ENCODE results near the gene ST7. TPM values are rescaled to one million over a fixed set of nuclear protein-coding genes. Genes with fewer than 3 reads are reported as not detected.

Gene ST7
- total and polyA plus RNA-seq, 2 donors (not counting 3 experiments of a cell fraction or from before 2014, with no cell fraction given), result 18.6 to 24.9 TPM

GRCh38 chr7:116940689-116941370, 12.5 kb upstream of the ST7 start:
- no TSS peak for BruUV-seq (replicated peaks)
- Histone ChIP-seq H3K4me2 (ENCODE audit: insufficient read depth, low read length) (no peak overlapping the region), H3K36me3 (ENCODE audit: control insufficient read depth in 2 of 2, extremely low read depth in 1 of 2, insufficient read depth in 2 of 2, low read length in 2 of 2) (no peaks in the 10 kb centered on the region), H3K9ac (replicated peaks; ENCODE audit: extremely low read depth, insufficient read depth, low read length) (no peak overlapping the region), H3K9me1 (replicated peaks; ENCODE audit: control insufficient read depth, extremely low read depth, insufficient read depth, low read length) (no peaks in the 10 kb centered on the region), H3K9me3 (replicated peaks; ENCODE audit: control insufficient read depth, insufficient read depth, low read length) (no peaks in the 10 kb centered on the region), H4K20me1 (replicated peaks; ENCODE audit: control insufficient read depth, extremely low read depth, insufficient read depth, low read length) (no peaks in the 10 kb centered on the region), H3K27me3 (ENCODE audit: control insufficient read depth in 2 of 2, insufficient read depth in 2 of 2, low read length in 2 of 2) (peaks cover 1 to 4% of the 10 kb centered on the region in 2 experiments), H3K79me2 (ENCODE audit: control insufficient read depth, insufficient read depth, low read length) (no peaks in the 10 kb centered on the region), H3K4me1 (ENCODE audit: control insufficient read depth, extremely low read depth, insufficient read depth, low read length) (no peaks in the 10 kb centered on the region), H3K4me3 (replicated peaks in 1 of 3; ENCODE audit: insufficient read depth in 1 of 3, low read depth in 1 of 3, low read length in 3 of 3) (no peak overlapping the region), H3K27ac (ENCODE audit: insufficient read depth, low read depth, low read length) (no peak overlapping the region), H2AFZ (ENCODE audit: low read depth, low read length) (no peak overlapping the region)
- DNase-seq (ENCODE audit: low read depth, low spot score), result no peak
- peak; percentile 15 for FAIRE-seq
- CTCF ChIA-PET, result interaction anchor here (1.3 to 2.1 kb wide), 3 partner anchors 9 to 48 kb away, joined by 6 to 11 read pairs (median 10); no protein-coding TSS in a partner anchor
- intact Hi-C loops (cut with micrococcal nuclease), result no loop called here
- POLR2A ChIA-PET, result interaction anchor here (0.5 kb wide), 1 partner anchor 49 kb away, joined by 3 read pairs; no protein-coding TSS in a partner anchor
- dilution Hi-C loops (cut with MboI; ENCODE audit: extremely low pct_ligation_motif_present, low sequenced_read_pairs), result no loop called here
- TF ChIP-seq POLR2A (IDR thresholded peaks at IDR 0.05; ENCODE audit: low read depth, low read length), result no peak
- TF ChIP-seq EZH2 (IDR thresholded peaks at IDR 0.05; ENCODE audit: borderline replicate concordance, low read depth, low read length, severe bottlenecking), result no peak
- TF ChIP-seq POLR2AphosphoS5 (IDR thresholded peaks at IDR 0.05; ENCODE audit: insufficient read depth, low read depth, low read length), result no peak
- no peak for TF ChIP-seq MYC (IDR thresholded peaks at IDR 0.05; ENCODE audit: low read depth, low read length)
- TF ChIP-seq, protein P1, sequence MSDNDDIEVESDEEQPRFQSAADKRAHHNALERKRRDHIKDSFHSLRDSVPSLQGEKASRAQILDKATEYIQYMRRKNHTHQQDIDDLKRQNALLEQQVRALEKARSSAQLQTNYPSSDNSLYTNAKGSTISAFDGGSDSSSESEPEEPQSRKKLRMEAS (IDR thresholded peaks at IDR 0.05; ENCODE audit: insufficient read depth, insufficient read length), result no peak
- TF ChIP-seq, protein P2, sequence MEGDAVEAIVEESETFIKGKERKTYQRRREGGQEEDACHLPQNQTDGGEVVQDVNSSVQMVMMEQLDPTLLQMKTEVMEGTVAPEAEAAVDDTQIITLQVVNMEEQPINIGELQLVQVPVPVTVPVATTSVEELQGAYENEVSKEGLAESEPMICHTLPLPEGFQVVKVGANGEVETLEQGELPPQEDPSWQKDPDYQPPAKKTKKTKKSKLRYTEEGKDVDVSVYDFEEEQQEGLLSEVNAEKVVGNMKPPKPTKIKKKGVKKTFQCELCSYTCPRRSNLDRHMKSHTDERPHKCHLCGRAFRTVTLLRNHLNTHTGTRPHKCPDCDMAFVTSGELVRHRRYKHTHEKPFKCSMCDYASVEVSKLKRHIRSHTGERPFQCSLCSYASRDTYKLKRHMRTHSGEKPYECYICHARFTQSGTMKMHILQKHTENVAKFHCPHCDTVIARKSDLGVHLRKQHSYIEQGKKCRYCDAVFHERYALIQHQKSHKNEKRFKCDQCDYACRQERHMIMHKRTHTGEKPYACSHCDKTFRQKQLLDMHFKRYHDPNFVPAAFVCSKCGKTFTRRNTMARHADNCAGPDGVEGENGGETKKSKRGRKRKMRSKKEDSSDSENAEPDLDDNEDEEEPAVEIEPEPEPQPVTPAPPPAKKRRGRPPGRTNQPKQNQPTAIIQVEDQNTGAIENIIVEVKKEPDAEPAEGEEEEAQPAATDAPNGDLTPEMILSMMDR (IDR thresholded peaks at IDR 0.05; ENCODE audit: extremely low read depth in 1 of 2, insufficient read depth in 1 of 2, low read depth in 1 of 2, low read length in 2 of 2), result no peak
- TF ChIP-seq FOS (IDR thresholded peaks at IDR 0.05; ENCODE audit: borderline replicate concordance, insufficient read depth, low read length), result no peak

All from endothelial cell of umbilical vein (primary cell).